Calu3 (cell line): ENCODE measurements around the gene DDA1. TPM values are rescaled to one million over a fixed set of nuclear protein-coding genes. Genes with fewer than 3 reads are reported as not detected.

Source experiments
- BruUV-seq: library from RNA; stranded (reverse); fragments of 400-500 nt; replicated peaks from 2 replicates; lab custom pipeline; 2021; lab: Mats Ljungman, UMichigan
- CTCF ChIA-PET: fragments of 300-600 bp; sonication (Branson Sonifier 250); formaldehyde crosslinking; loops from one replicate; lab custom pipeline; 2022; ENCODE audit warnings: antibody characterized with exemption; lab: Charles Lee
- DNase-seq: peaks from one replicate; pipeline ENCODE4 v3.0.0; 2022
- H3K27ac Mint-ChIP-seq: one replicate; pipeline ENCODE4 v1.8.0; 2022; ENCODE audit warnings: mixed read lengths; ENCODE audit not compliant: unreplicated experiment
- H3K27me3 Mint-ChIP-seq: one replicate; pipeline ENCODE4 v1.8.0; 2022; ENCODE audit warnings: mixed read lengths; ENCODE audit not compliant: unreplicated experiment
- H3K36me3 Mint-ChIP-seq: one replicate; pipeline ENCODE4 v1.8.0; 2022; ENCODE audit warnings: mild to moderate bottlenecking, moderate library complexity, mixed read lengths; ENCODE audit not compliant: insufficient read depth, unreplicated experiment
- H3K4me1 Mint-ChIP-seq: one replicate; pipeline ENCODE4 v1.8.0; 2022; ENCODE audit warnings: mild to moderate bottlenecking, low read depth, mixed read lengths; ENCODE audit not compliant: unreplicated experiment
- H3K4me3 Mint-ChIP-seq: one replicate; pipeline ENCODE4 v1.8.0; 2022; ENCODE audit warnings: mild to moderate bottlenecking, low read depth, moderate library complexity, mixed read lengths; ENCODE audit not compliant: unreplicated experiment
- H3K9me3 Mint-ChIP-seq: one replicate; pipeline ENCODE4 v1.8.0; 2022; ENCODE audit warnings: low read depth, mixed read lengths; ENCODE audit not compliant: unreplicated experiment
- CTCF ChIP-seq: fragments of 200-600 bp; IDR thresholded peaks from one replicate; pipeline ENCODE4 v1.8.0; 2022; ENCODE audit warnings: antibody characterized with exemption; ENCODE audit not compliant: unreplicated experiment
- intact Hi-C: fragments of 100-400 bp; cut with micrococcal nuclease; formaldehyde crosslinking; loops from one replicate; pipeline ENCODE4 v1.10.0; 2022; ENCODE audit not compliant: unreplicated experiment
- total RNA-seq: library from RNA; stranded (reverse); gene quantifications from 2 replicates; pipeline ENCODE4 v1.2.3, GENCODE V29; 2022

Gene DDA1
- total RNA-seq, 1 experiment from 2014 or later: 50.8 TPM

- no peaks in the 10 kb centered on the region for H3K27me3 Mint-ChIP-seq
- H3K9me3 Mint-ChIP-seq: no peaks in the 10 kb centered on the region
- intact Hi-C loops: no loop called here
- DNase-seq: peak; percentile 94
- H3K4me1 Mint-ChIP-seq: peaks cover 17% of the 10 kb centered on the region
- CTCF ChIA-PET: interaction anchor here (0.5 to 1.1 kb wide), 8 partner anchors 12 to 610 kb away, joined by 3 to 18 read pairs (median 5); partner anchors contain the start of gene ANO8
- H3K27ac Mint-ChIP-seq: no peak within 1 kb of the TSS
- TF ChIP-seq CTCF: peak; percentile 62
- no TSS peak for BruUV-seq
- peak within 1 kb of the TSS; percentile 72 for H3K4me3 Mint-ChIP-seq
- H3K36me3 Mint-ChIP-seq: peaks cover 45% of the 10 kb centered on the region
Measured at GRCh38 chr19:17305517-17306284, 3.7 kb upstream of the DDA1 start, which contains the start of gene MRPL34. Gene MRPL34, plus strand, starts transcription at chr19:17305872. Its CDS starts 21 bp downstream, at chr19:17305893.

GRCh38 chr19:17306285-17306714 lies 3.1 kb upstream of the DDA1 start:
- CTCF ChIA-PET: no interaction called here
- Mint-ChIP-seq H3K9me3 (no peaks in the 10 kb centered on the region), H3K27ac (no peak overlapping the region), H3K36me3 (peaks cover 45% of the 10 kb centered on the region), H3K4me3 (peak overlapping the region; percentile 72), H3K4me1 (peaks cover 20% of the 10 kb centered on the region), H3K27me3 (no peaks in the 10 kb centered on the region)
- no peak for TF ChIP-seq CTCF
- no peak for DNase-seq
- BruUV-seq: no TSS peak
- intact Hi-C loops: no loop called here

GRCh38 chr19:17307876-17308377 lies 1.4 kb upstream of the DDA1 start:
- no peaks in the 10 kb centered on the region for H3K27me3 Mint-ChIP-seq
- peaks cover 52% of the 10 kb centered on the region for H3K36me3 Mint-ChIP-seq
- peaks cover 27% of the 10 kb centered on the region for H3K4me1 Mint-ChIP-seq
- CTCF ChIA-PET: no interaction called here
- no TSS peak for BruUV-seq
- DNase-seq: no peak
- TF ChIP-seq CTCF: no peak
- intact Hi-C loops: no loop called here
- no peak overlapping the region for H3K27ac Mint-ChIP-seq
- peak overlapping the region; percentile 5 for H3K4me3 Mint-ChIP-seq
- H3K9me3 Mint-ChIP-seq: no peaks in the 10 kb centered on the region

- Mint-ChIP-seq H3K27ac (peak overlapping the region; percentile 95), H3K4me1 (peaks cover 22% of the 10 kb centered on the region), H3K4me3 (peak overlapping the region; percentile 99), H3K27me3 (no peaks in the 10 kb centered on the region), H3K9me3 (no peaks in the 10 kb centered on the region), H3K36me3 (peaks cover 58% of the 10 kb centered on the region)
- intact Hi-C loops: no loop called here
- CTCF ChIA-PET: no interaction called here
- DNase-seq: peak; percentile 20
- no TSS peak for BruUV-seq
- no peak for TF ChIP-seq CTCF
Measured at GRCh38 chr19:17309965-17310461, 650 bp downstream of the DDA1 start.
